HG03095 (cell line): ENCODE data around the gene ACVRL1.

Experiments used
- ATAC-seq: cut with Tn5 transposase; IDR thresholded peaks from one replicate; pipeline ENCODE4 v1.9.1; 2021; ENCODE audit warnings: moderate library complexity; ENCODE audit not compliant: unreplicated experiment

ACVRL1 gene

GRCh38 chr12:51914034-51914923 is 7.0 kb downstream of the ACVRL1 start:
- ATAC-seq: no peak

- ATAC-seq: no peak
Measured at GRCh38 chr12:51915003-51915625, 7.8 kb downstream of the ACVRL1 start.

- ATAC-seq: no peak
Measured at GRCh38 chr12:51915951-51916350, 8.6 kb downstream of the ACVRL1 start.

- ATAC-seq: no peak
Measured at GRCh38 chr12:51917041-51917590, 9.8 kb downstream of the ACVRL1 start.

- ATAC-seq: no peak
Measured at GRCh38 chr12:51917746-51918453, 10.6 kb downstream of the ACVRL1 start.

GRCh38 chr12:51920046-51920445 is 12.7 kb downstream of the ACVRL1 start:
- no peak for ATAC-seq

GRCh38 chr12:51921017-51921725 is 13.9 kb downstream of the ACVRL1 start:
- no peak for ATAC-seq

GRCh38 chr12:51922146-51922545 is 14.8 kb downstream of the ACVRL1 start:
- no peak for ATAC-seq

- ATAC-seq: no peak
Measured at GRCh38 chr12:51922762-51923505, 15.6 kb downstream of the ACVRL1 start.

GRCh38 chr12:51923506-51924365 is 16.4 kb downstream of the ACVRL1 start:
- no peak for ATAC-seq

- ATAC-seq: no peak
Measured at GRCh38 chr12:51924551-51925319, 17.4 kb downstream of the ACVRL1 start.

GRCh38 chr12:51925346-51926063 is 18.2 kb downstream of the ACVRL1 start:
- no peak for ATAC-seq

GRCh38 chr12:51926064-51926632 is 18.8 kb downstream of the ACVRL1 start:
- no peak for ATAC-seq

GRCh38 chr12:51926718-51927117 is 19.4 kb downstream of the ACVRL1 start:
- no peak for ATAC-seq

- ATAC-seq: no peak
Measured at GRCh38 chr12:51932218-51933076, 25.1 kb downstream of the ACVRL1 start.

- no peak for ATAC-seq
Measured at GRCh38 chr12:51934080-51934479, 26.8 kb downstream of the ACVRL1 start.
